Stomach (tissue), 9 donors: Measurements from ENCODE around the gene CUL4B. TPM values are rescaled to one million over a fixed set of nuclear protein-coding genes. Genes with fewer than 3 reads are reported as not detected.

Experiments used
- DNase-seq, 2 donors: peaks; one replicate each; pipeline versions ENCODE4 v3.0.0 to v3.0.0-alpha.2; 2013 to 2019
- H3K27ac ChIP-seq, 5 donors: fragments of 200-600 bp in 4 of 5; sonication (generic) in 4 of 5; one replicate each; pipeline ENCODE4 v1.5.1; 2013 to 2019; ENCODE audit warnings: mild to moderate bottlenecking in 1 of 5, moderate library complexity in 1 of 5
- H3K27me3 ChIP-seq, 3 donors: fragments of 200-600 bp; sonication (generic); one replicate each; pipeline ENCODE4 v1.5.1; 2017 to 2019; ENCODE audit warnings: mixed run types in 1 of 3
- H3K36me3 ChIP-seq, 4 donors: fragments of 200-600 bp; sonication (generic); 1 replicate in 3 of 4; 2 replicates in 1 of 4; pipeline ENCODE4 v1.5.1; 2016 to 2019
- H3K4me1 ChIP-seq, 4 donors: fragments of 200-600 bp; sonication (generic); one replicate each; pipeline ENCODE4 v1.5.1; 2016 to 2019
- H3K4me3 ChIP-seq, 4 donors: fragments of 200-600 bp; sonication (generic) in 3 of 4; one replicate each; pipeline ENCODE4 v1.5.1; 2016 to 2019; ENCODE audit warnings: mild to moderate bottlenecking in 1 of 4
- H3K9me3 ChIP-seq, 4 donors: fragments of 200-600 bp; sonication (generic); one replicate each; pipeline ENCODE4 v1.5.1; 2016 to 2019
- CTCF ChIP-seq, 7 experiments: fragments of 450-650 bp in 4 of 7; fragments of 200-600 bp in 3 of 7; sonication (generic) in 3 of 7; IDR thresholded peaks; one replicate each; pipeline ENCODE4 v1.5.1; 2016 to 2019; ENCODE audit warnings: antibody characterized with exemption in 7 of 7, control low read depth in 2 of 7, mild to moderate bottlenecking in 1 of 7
- EP300 ChIP-seq: sonication (generic); formaldehyde crosslinking; IDR thresholded peaks from one replicate; pipeline ENCODE4 v1.6.1; 2017; ENCODE audit warnings: antibody characterized with exemption
- POLR2A ChIP-seq, 4 donors: fragments of 450-650 bp; IDR thresholded peaks; one replicate each; pipeline ENCODE4 v1.6.1; 2016; ENCODE audit warnings: antibody characterized with exemption in 4 of 4, control low read depth in 2 of 4, mild to moderate bottlenecking in 1 of 4, moderate library complexity in 1 of 4
- POLR2AphosphoS5 ChIP-seq, 3 donors: sonication (generic); formaldehyde crosslinking; IDR thresholded peaks; one replicate each; pipeline ENCODE4 v1.6.1; 2016; ENCODE audit warnings: antibody characterized with exemption in 3 of 3
- WGBS, 5 donors: extraction: QIAGEN DNeasy Blood & Tissue Kit in 3 of 5; methylation state at CpG; one replicate each; pipeline versions ENCODE4 v1.1.5 to v1.1.7; 2013 to 2018; 5-methylcytosine and 5-hydroxymethylcytosine counted together
- intact Hi-C: fragments of 100-400 bp; cut with DNase I; formaldehyde crosslinking; loops from one replicate; pipeline ENCODE4 v1.15.1; 2023; ENCODE audit warnings: low total_unique reads
- polyA plus RNA-seq, 3 donors: library from polyadenylated mRNA; stranded (reverse); fragments of 200-250 nt; gene quantifications; one replicate each; pipeline ENCODE4 v1.2.3, GENCODE V29; 2013
- total RNA-seq, 5 donors: library from RNA; depleted of rRNA; stranded (reverse); fragments of >200 nt; gene quantifications; one replicate each; pipeline versions ENCODE4 v1.1.0 to v1.2.3, GENCODE V29; 2014 to 2016
- donor health status: healthy with polysubstance abuse.
- donor health status: Bipolar disorder and iron deficiency.
- donor health status: healthy.

CUL4B gene
- total and polyA plus RNA-seq, 8 donors, result 6.7 to 54.0 (median 23.3) TPM

- Histone ChIP-seq H3K4me3 (no peak overlapping the region), H3K27me3 (no peaks in the 10 kb centered on the region), H3K9me3 (no peaks in the 10 kb centered on the region), H3K4me1 (no peaks in the 10 kb centered on the region), H3K36me3 (peaks cover 5 to 96% (median 94%) of the 10 kb centered on the region in 4 donors), H3K27ac (no peak overlapping the region)
- no peak for TF ChIP-seq POLR2AphosphoS5 (IDR thresholded peaks at IDR 0.05)
- no peak for TF ChIP-seq CTCF (IDR thresholded peaks at IDR 0.05)
- no peak for TF ChIP-seq POLR2A (IDR thresholded peaks at IDR 0.05)
- no peak for TF ChIP-seq EP300
- 70 to 87% (median 77%) methylated on average over 3 of the region's 3 CpGs for WGBS, 5 donors
- intact Hi-C loops, result no loop called here
- no peak for DNase-seq
Measured at GRCh38 chrX:120534413-120535205, 26.2 kb downstream of the CUL4B start.

DNA sequence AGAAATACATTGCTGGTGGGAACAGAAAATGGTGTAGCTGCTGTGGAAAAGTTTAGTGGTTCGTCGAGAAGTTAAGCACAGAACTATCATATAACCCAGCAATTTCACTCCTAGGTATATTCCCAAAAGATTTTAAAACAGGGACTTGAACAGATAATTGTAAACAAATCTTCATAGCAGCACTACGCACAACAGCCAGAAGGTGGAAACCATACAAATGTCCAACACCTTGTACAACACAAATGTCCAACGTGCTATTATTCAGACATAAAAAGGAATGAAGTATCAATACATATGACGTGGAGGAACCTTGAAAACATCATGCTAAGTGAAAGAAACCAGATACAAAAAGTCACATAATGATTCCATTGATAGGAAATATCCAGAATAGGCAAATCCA is 37.9 kb downstream of the CUL4B start:
- intact Hi-C loops, result no loop called here
- no peak for DNase-seq

GRCh38 chrX:120517936-120518335 is 42.8 kb downstream of the CUL4B start:
- H3K4me3 ChIP-seq, result no peak overlapping the region
- no peak overlapping the region for H3K27ac ChIP-seq
- TF ChIP-seq POLR2A (IDR thresholded peaks at IDR 0.05), result no peak
- TF ChIP-seq CTCF (IDR thresholded peaks at IDR 0.05), result no peak
- no peak for TF ChIP-seq EP300
- TF ChIP-seq POLR2AphosphoS5 (IDR thresholded peaks at IDR 0.05), result no peak
- peaks cover 0 to 6% (median 0%) of the 10 kb centered on the region in 4 donors for H3K4me1 ChIP-seq
- intact Hi-C loops, result no loop called here
- peaks cover 0 to 5% (median 0%) of the 10 kb centered on the region in 4 donors for H3K36me3 ChIP-seq
- no peaks in the 10 kb centered on the region for H3K27me3 ChIP-seq
- DNase-seq, result no peak
- H3K9me3 ChIP-seq, result no peaks in the 10 kb centered on the region
- 86 to 100% (median 94%) methylated on average over 1 to 3 of the region's 3 CpGs for WGBS, 5 donors

More for the DNA sequence above, 37.9 kb downstream of the CUL4B start:
- Histone ChIP-seq H3K27me3 (no peaks in the 10 kb centered on the region), H3K36me3 (peaks cover 0 to 27% (median 16%) of the 10 kb centered on the region in 4 donors), H3K27ac (no peak overlapping the region), H3K4me1 (no peaks in the 10 kb centered on the region), H3K9me3 (no peaks in the 10 kb centered on the region), H3K4me3 (no peak overlapping the region)
- WGBS, 5 donors, result 78 to 95% (median 87%) methylated on average over 3 to 5 of the region's 5 CpGs
- TF ChIP-seq EP300 (no peak), POLR2A (IDR thresholded peaks at IDR 0.05) (no peak), POLR2AphosphoS5 (IDR thresholded peaks at IDR 0.05) (no peak), CTCF (IDR thresholded peaks at IDR 0.05) (no peak)

GRCh38 chrX:120514236-120514635 is 46.5 kb downstream of the CUL4B start:
- Histone ChIP-seq H3K4me3 (no peak overlapping the region), H3K27me3 (no peaks in the 10 kb centered on the region), H3K4me1 (peaks cover 0 to 7% (median 0%) of the 10 kb centered on the region in 4 donors), H3K27ac (no peak overlapping the region), H3K36me3 (peaks cover 0 to 2% (median 0%) of the 10 kb centered on the region in 4 donors), H3K9me3 (no peaks in the 10 kb centered on the region)
- 10 to 53% (median 24%) methylated on average over 1 of the region's 1 CpG for WGBS, 5 donors
- DNase-seq, result peak in 1 of 2 donors; percentile 26
- no peak for TF ChIP-seq EP300
- TF ChIP-seq CTCF (IDR thresholded peaks at IDR 0.05), result peak in 2 of 7 experiments; percentile 10 to 16
- TF ChIP-seq POLR2A (IDR thresholded peaks at IDR 0.05), result no peak
- no peak for TF ChIP-seq POLR2AphosphoS5 (IDR thresholded peaks at IDR 0.05)
- intact Hi-C loops, result no loop called here
